Vagina (tissue), 2 donors: ENCODE measurements around the gene YAE1. TPM values are rescaled to one million over a fixed set of nuclear protein-coding genes. Genes with fewer than 3 reads are reported as not detected.

Experiments used
- DNase-seq, 2 donors: peaks; one replicate each; pipeline ENCODE4 v3.0.0-alpha.2; 2017; ENCODE audit errors: extremely low spot score in 2 of 2
- H3K27ac ChIP-seq: fragments of 200-600 bp; sonication (generic); one replicate; pipeline ENCODE4 v1.5.1; 2019
- H3K27me3 ChIP-seq: fragments of 200-600 bp; sonication (generic); one replicate; pipeline ENCODE4 v1.5.1; 2019
- H3K36me3 ChIP-seq, 2 donors: fragments of 200-600 bp; sonication (generic); one replicate each; pipeline ENCODE4 v1.5.1; 2017 to 2019
- H3K4me1 ChIP-seq: fragments of 200-600 bp; sonication (generic); one replicate; pipeline ENCODE4 v1.5.1; 2019
- H3K4me3 ChIP-seq, 2 donors: fragments of 200-600 bp; sonication (generic); 1 replicate in 1 of 2; 2 replicates in 1 of 2; pipeline ENCODE4 v1.5.1; 2016 to 2019
- H3K9me3 ChIP-seq: fragments of 200-600 bp; sonication (generic); one replicate; pipeline ENCODE4 v1.5.1; 2019
- CTCF ChIP-seq, 3 experiments: fragments of 450-650 bp in 2 of 3; fragments of 200-600 bp in 1 of 3; sonication (generic) in 1 of 3; IDR thresholded peaks; one replicate each; pipeline ENCODE4 v1.5.1; 2017 to 2019; ENCODE audit warnings: antibody characterized with exemption in 3 of 3, mild to moderate bottlenecking in 2 of 3, moderate library complexity in 2 of 3
- POLR2A ChIP-seq, 2 donors: fragments of 450-650 bp; IDR thresholded peaks; one replicate each; pipeline ENCODE4 v1.6.1; 2017; ENCODE audit warnings: antibody characterized with exemption in 2 of 2, mild to moderate bottlenecking in 2 of 2, moderate library complexity in 2 of 2
- POLR2AphosphoS5 ChIP-seq, 2 donors: sonication (generic); formaldehyde crosslinking; IDR thresholded peaks; one replicate each; pipeline ENCODE4 v1.9.0; 2017; ENCODE audit warnings: antibody characterized with exemption in 2 of 2, mild to moderate bottlenecking in 2 of 2, low read depth in 1 of 2; ENCODE audit not compliant: insufficient read depth in 1 of 2
- intact Hi-C: fragments of 100-400 bp; cut with DNase I; formaldehyde crosslinking; loops from one replicate; pipeline ENCODE4 v1.15.1; 2023
- total RNA-seq: library from RNA; depleted of rRNA; stranded (reverse); fragments of >200 nt; gene quantifications from one replicate; pipeline ENCODE4 v1.2.3, GENCODE V29; 2016

The YAE1 gene
- total RNA-seq, 1 donor from 2014 or later: 5.6 TPM

- H3K36me3 ChIP-seq: no peaks in the 10 kb centered on the region
- no peak for DNase-seq
- H3K4me3 ChIP-seq: peak overlapping the region; percentile 28 to 39
- intact Hi-C loops: no loop called here
- peak overlapping the region; percentile 67 for H3K27ac ChIP-seq
- H3K4me1 ChIP-seq: peaks cover 13% of the 10 kb centered on the region
- H3K9me3 ChIP-seq: no peaks in the 10 kb centered on the region
- TF ChIP-seq POLR2AphosphoS5 (IDR thresholded peaks at IDR 0.05; ENCODE audit: insufficient read depth in 1 of 2, low read depth in 1 of 2): peak in 1 of 2 donors; percentile 34
- TF ChIP-seq CTCF (IDR thresholded peaks at IDR 0.05): no peak
- no peaks in the 10 kb centered on the region for H3K27me3 ChIP-seq
Observed at GRCh38 chr7:39609113-39609934, 43.1 kb downstream of the YAE1 start.

- Histone ChIP-seq H3K9me3 (no peaks in the 10 kb centered on the region), H3K4me1 (peaks cover 13% of the 10 kb centered on the region), H3K36me3 (no peaks in the 10 kb centered on the region), H3K27ac (peak overlapping the region; percentile 67), H3K27me3 (no peaks in the 10 kb centered on the region), H3K4me3 (peak overlapping the region; percentile 28 to 39)
- DNase-seq: no peak
- intact Hi-C loops: no loop called here
- TF ChIP-seq CTCF (IDR thresholded peaks at IDR 0.05) (no peak), POLR2AphosphoS5 (IDR thresholded peaks at IDR 0.05; ENCODE audit: insufficient read depth in 1 of 2, low read depth in 1 of 2) (no peak), POLR2A (IDR thresholded peaks at IDR 0.05) (no peak)
Observed at GRCh38 chr7:39609935-39610263, 43.7 kb downstream of the YAE1 start.

GRCh38 chr7:39613577-39613976, 47.4 kb downstream of the YAE1 start:
- Histone ChIP-seq H3K27ac (no peak overlapping the region), H3K4me3 (no peak overlapping the region), H3K4me1 (peaks cover 13% of the 10 kb centered on the region), H3K36me3 (no peaks in the 10 kb centered on the region), H3K27me3 (no peaks in the 10 kb centered on the region), H3K9me3 (no peaks in the 10 kb centered on the region)
- intact Hi-C loops: no loop called here
- no peak for TF ChIP-seq POLR2AphosphoS5 (IDR thresholded peaks at IDR 0.05; ENCODE audit: insufficient read depth in 1 of 2, low read depth in 1 of 2)
- no peak for TF ChIP-seq CTCF (IDR thresholded peaks at IDR 0.05)
- no peak for TF ChIP-seq POLR2A (IDR thresholded peaks at IDR 0.05)
- DNase-seq: no peak

GRCh38 chr7:39614299-39614698, 48.1 kb downstream of the YAE1 start:
- no peaks in the 10 kb centered on the region for H3K36me3 ChIP-seq
- H3K4me3 ChIP-seq: no peak overlapping the region
- H3K27ac ChIP-seq: no peak overlapping the region
- intact Hi-C loops: no loop called here
- no peaks in the 10 kb centered on the region for H3K9me3 ChIP-seq
- DNase-seq: no peak
- peaks cover 8% of the 10 kb centered on the region for H3K4me1 ChIP-seq
- TF ChIP-seq CTCF (IDR thresholded peaks at IDR 0.05) (no peak), POLR2A (IDR thresholded peaks at IDR 0.05) (no peak), POLR2AphosphoS5 (IDR thresholded peaks at IDR 0.05; ENCODE audit: insufficient read depth in 1 of 2, low read depth in 1 of 2) (no peak)
- H3K27me3 ChIP-seq: no peaks in the 10 kb centered on the region

GRCh38 chr7:39615350-39615975, 49.3 kb downstream of the YAE1 start:
- Histone ChIP-seq H3K4me3 (no peak overlapping the region), H3K9me3 (no peaks in the 10 kb centered on the region), H3K27ac (no peak overlapping the region), H3K27me3 (no peaks in the 10 kb centered on the region), H3K36me3 (no peaks in the 10 kb centered on the region), H3K4me1 (no peaks in the 10 kb centered on the region)
- no peak for DNase-seq
- intact Hi-C loops: no loop called here
- no peak for TF ChIP-seq POLR2A (IDR thresholded peaks at IDR 0.05)
- TF ChIP-seq POLR2AphosphoS5 (IDR thresholded peaks at IDR 0.05; ENCODE audit: insufficient read depth in 1 of 2, low read depth in 1 of 2): no peak
- no peak for TF ChIP-seq CTCF (IDR thresholded peaks at IDR 0.05)
